HepG2 (cell line): ENCODE data around the gene SCRG1. TPM values are rescaled to one million over a fixed set of nuclear protein-coding genes. Genes with fewer than 3 reads are reported as not detected.

Source experiments
- KMT2B ChIP-seq: IDR thresholded peaks from 2 replicates; pipeline ENCODE4 v1.6.1; 2016; ENCODE audit warnings: missing genetic modification reagents, missing compliant biosample characterization
- MBNL3 ChIP-seq: fragments of 250-450 bp; sonication (Bioruptor Pico); conservative IDR thresholded peaks from 2 replicates; pipeline ENCODE4 v1.8.0; 2022; ENCODE audit warnings: mild to moderate bottlenecking, inconsistent platforms
- RBFOX2 ChIP-seq: fragments of 200-400 bp; formaldehyde crosslinking; IDR thresholded peaks from 2 replicates; pipeline ENCODE4 v1.6.1; 2017; ENCODE audit warnings: low read depth, mild to moderate bottlenecking, low read length
- THAP11 ChIP-seq: IDR thresholded peaks from 2 replicates; pipeline ENCODE4 v1.6.1; 2016; ENCODE audit warnings: missing biosample characterization, missing genetic modification reagents
- ZNF558 ChIP-seq: sonication (generic); formaldehyde crosslinking; IDR thresholded peaks from 2 replicates; pipeline ENCODE4 v1.9.0; 2022; ENCODE audit warnings: mild to moderate bottlenecking, missing genetic modification reagents, borderline replicate concordance
- ZNF615 ChIP-seq: sonication (generic); formaldehyde crosslinking; IDR thresholded peaks from 2 replicates; pipeline ENCODE4 v1.5.0; 2020; ENCODE audit warnings: mild to moderate bottlenecking, missing genetic modification reagents, borderline replicate concordance
- polyA plus RNA-seq, 8 experiments: library from polyadenylated mRNA; depleted of rRNA in 3 of 8; stranded (reverse) in 7 of 8; unstranded in 1 of 8; fragments of >200 nt; fragmentation: Illumina TruSeq in 4 of 8; extraction: Trizol in 4 of 8; gene quantifications; 2 replicates each; pipeline versions ENCODE4 v1.2.1 to v1.2.3, GENCODE V29; 2011 to 2016; ENCODE audit warnings: low read depth in 4 of 8, missing spikeins in 1 of 8, mixed read lengths in 1 of 8; ENCODE audit not compliant: insufficient read depth in 1 of 8
- total RNA-seq, 5 experiments: library from RNA; depleted of rRNA; stranded (reverse); fragments of >200 nt; fragmentation: Illumina TruSeq; extraction: Trizol; gene quantifications; 2 replicates each; pipeline ENCODE4 v1.2.3, GENCODE V29; 2016; ENCODE audit warnings: low read depth in 1 of 5
- TF ChIP-seq, protein P1 (sequence below), 2 experiments: sonication (generic) in 1 of 2; formaldehyde crosslinking in 1 of 2; IDR thresholded peaks; 2 replicates each; pipeline versions ENCODE4 v1.4.0 to v1.6.1; 2018 to 2020; ENCODE audit warnings: missing genetic modification reagents in 2 of 2, borderline replicate concordance in 1 of 2, low read depth in 1 of 2, mild to moderate bottlenecking in 1 of 2, missing biosample characterization in 1 of 2
- TF ChIP-seq, protein P2 (sequence below): IDR thresholded peaks from 2 replicates; pipeline ENCODE4 v1.6.1; 2018; ENCODE audit warnings: missing genetic modification reagents, mild to moderate bottlenecking, missing compliant biosample characterization
- TF ChIP-seq, protein P3 (sequence below), 2 experiments: fragments of 450-650 bp in 1 of 2; sonication (generic) in 1 of 2; formaldehyde crosslinking in 1 of 2; IDR thresholded peaks; 2 replicates each; pipeline versions ENCODE4 v1.6.1 to v1.8.0; 2016 to 2022; ENCODE audit warnings: antibody characterized with exemption in 1 of 2, mild to moderate bottlenecking in 1 of 2, missing genetic modification reagents in 1 of 2
- TF ChIP-seq, protein P4 (sequence below): sonication (generic); formaldehyde crosslinking; IDR thresholded peaks from 2 replicates; pipeline ENCODE4 v1.8.1; 2023; ENCODE audit warnings: mild to moderate bottlenecking, missing genetic modification reagents

Gene SCRG1
- total and polyA plus RNA-seq, 2 of the 13 experiments (the other 11 are each of a cell fraction or from before 2014, with no cell fraction given), result not detected

DNA sequence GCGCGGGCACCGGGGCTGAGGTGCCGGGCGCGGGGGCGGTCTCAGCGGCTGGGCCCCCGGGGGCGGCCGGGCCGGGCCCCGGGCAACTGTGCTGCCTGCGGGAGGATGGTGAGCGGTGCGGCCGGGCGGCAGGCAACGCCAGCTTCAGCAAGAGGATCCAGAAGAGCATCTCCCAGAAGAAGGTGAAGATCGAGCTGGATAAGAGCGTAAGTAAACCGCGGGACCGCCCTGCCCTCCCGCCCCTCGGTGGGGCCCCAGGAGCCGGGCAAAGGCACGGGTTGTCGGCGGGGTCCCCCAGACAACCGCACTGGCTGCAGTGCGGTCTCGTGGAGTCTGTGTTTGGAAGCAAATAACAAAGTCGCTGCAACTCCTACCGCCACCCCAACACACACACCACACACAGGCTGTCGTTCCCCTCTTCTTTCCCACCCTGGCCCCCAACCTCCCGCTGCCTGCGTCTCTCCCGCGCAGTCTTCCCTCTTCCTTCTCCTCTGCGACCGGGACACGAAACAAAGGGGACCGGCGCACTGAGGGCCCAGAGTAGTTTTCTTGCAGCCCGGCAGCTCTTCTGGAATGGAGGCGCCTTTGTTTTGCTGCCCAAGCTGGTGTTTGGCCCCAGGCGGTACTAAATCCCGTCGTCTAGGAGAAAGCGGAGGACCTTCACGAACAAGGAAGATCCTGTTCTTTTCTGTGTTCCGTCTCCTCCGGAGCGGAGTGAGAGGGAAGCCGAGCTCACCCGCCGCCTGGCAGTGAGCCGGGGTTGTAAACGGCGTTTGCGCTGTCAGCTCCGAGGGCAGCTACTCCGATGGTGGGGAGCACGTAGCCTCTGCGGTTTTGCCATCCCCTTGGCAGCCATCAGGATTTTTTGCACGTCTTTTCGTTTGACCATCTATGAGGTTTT, 27.4 kb downstream of the SCRG1 start (continued):
- TF ChIP-seq, protein P1, sequence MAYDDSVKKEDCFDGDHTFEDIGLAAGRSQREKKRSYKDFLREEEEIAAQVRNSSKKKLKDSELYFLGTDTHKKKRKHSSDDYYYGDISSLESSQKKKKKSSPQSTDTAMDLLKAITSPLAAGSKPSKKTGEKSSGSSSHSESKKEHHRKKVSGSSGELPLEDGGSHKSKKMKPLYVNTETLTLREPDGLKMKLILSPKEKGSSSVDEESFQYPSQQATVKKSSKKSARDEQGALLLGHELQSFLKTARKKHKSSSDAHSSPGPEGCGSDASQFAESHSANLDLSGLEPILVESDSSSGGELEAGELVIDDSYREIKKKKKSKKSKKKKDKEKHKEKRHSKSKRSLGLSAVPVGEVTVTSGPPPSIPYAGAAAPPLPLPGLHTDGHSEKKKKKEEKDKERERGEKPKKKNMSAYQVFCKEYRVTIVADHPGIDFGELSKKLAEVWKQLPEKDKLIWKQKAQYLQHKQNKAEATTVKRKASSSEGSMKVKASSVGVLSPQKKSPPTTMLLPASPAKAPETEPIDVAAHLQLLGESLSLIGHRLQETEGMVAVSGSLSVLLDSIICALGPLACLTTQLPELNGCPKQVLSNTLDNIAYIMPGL (CRISPR knock-in tag; IDR thresholded peaks at IDR 0.05; ENCODE audit: borderline replicate concordance in 1 of 2, low read depth in 1 of 2), result peak; percentile 31 to 62; a peak in 2 of 4 replicates
- TF ChIP-seq ZNF558 (CRISPR knock-in tag) (0 out of 2 replicates have a peak, but pooled peaks have one; percentile 18), RBFOX2 (0 out of 2 replicates have a peak, but pooled peaks have one; percentile 8), MBNL3 (CRISPR knock-in tag) (no peak), ZNF615 (no peak), THAP11 (peak; percentile 69), KMT2B (peak; percentile 56)
- TF ChIP-seq, protein P2, sequence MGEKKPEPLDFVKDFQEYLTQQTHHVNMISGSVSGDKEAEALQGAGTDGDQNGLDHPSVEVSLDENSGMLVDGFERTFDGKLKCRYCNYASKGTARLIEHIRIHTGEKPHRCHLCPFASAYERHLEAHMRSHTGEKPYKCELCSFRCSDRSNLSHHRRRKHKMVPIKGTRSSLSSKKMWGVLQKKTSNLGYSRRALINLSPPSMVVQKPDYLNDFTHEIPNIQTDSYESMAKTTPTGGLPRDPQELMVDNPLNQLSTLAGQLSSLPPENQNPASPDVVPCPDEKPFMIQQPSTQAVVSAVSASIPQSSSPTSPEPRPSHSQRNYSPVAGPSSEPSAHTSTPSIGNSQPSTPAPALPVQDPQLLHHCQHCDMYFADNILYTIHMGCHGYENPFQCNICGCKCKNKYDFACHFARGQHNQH (CRISPR knock-in tag), result no peak
- TF ChIP-seq, protein P3, sequence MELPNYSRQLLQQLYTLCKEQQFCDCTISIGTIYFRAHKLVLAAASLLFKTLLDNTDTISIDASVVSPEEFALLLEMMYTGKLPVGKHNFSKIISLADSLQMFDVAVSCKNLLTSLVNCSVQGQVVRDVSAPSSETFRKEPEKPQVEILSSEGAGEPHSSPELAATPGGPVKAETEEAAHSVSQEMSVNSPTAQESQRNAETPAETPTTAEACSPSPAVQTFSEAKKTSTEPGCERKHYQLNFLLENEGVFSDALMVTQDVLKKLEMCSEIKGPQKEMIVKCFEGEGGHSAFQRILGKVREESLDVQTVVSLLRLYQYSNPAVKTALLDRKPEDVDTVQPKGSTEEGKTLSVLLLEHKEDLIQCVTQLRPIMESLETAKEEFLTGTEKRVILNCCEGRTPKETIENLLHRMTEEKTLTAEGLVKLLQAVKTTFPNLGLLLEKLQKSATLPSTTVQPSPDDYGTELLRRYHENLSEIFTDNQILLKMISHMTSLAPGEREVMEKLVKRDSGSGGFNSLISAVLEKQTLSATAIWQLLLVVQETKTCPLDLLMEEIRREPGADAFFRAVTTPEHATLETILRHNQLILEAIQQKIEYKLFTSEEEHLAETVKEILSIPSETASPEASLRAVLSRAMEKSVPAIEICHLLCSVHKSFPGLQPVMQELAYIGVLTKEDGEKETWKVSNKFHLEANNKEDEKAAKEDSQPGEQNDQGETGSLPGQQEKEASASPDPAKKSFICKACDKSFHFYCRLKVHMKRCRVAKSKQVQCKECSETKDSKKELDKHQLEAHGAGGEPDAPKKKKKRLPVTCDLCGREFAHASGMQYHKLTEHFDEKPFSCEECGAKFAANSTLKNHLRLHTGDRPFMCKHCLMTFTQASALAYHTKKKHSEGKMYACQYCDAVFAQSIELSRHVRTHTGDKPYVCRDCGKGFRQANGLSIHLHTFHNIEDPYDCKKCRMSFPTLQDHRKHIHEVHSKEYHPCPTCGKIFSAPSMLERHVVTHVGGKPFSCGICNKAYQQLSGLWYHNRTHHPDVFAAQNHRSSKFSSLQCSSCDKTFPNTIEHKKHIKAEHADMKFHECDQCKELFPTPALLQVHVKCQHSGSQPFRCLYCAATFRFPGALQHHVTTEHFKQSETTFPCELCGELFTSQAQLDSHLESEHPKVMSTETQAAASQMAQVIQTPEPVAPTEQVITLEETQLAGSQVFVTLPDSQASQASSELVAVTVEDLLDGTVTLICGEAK (IDR thresholded peaks at IDR 0.05), result no peak
- TF ChIP-seq, protein P3 (CRISPR knock-in tag; IDR thresholded peaks at IDR 0.05), result 0 out of 2 replicates have a peak, but pooled peaks have one; percentile 12
- TF ChIP-seq, protein P4, sequence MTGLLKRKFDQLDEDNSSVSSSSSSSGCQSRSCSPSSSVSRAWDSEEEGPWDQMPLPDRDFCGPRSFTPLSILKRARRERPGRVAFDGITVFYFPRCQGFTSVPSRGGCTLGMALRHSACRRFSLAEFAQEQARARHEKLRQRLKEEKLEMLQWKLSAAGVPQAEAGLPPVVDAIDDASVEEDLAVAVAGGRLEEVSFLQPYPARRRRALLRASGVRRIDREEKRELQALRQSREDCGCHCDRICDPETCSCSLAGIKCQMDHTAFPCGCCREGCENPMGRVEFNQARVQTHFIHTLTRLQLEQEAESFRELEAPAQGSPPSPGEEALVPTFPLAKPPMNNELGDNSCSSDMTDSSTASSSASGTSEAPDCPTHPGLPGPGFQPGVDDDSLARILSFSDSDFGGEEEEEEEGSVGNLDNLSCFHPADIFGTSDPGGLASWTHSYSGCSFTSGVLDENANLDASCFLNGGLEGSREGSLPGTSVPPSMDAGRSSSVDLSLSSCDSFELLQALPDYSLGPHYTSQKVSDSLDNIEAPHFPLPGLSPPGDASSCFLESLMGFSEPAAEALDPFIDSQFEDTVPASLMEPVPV (CRISPR knock-in tag), result 0 out of 2 replicates have a peak, but pooled peaks have one; percentile 24
